ENCODE data around the gene STXBP4. TPM values are rescaled to one million over a fixed set of nuclear protein-coding genes. Genes with fewer than 3 reads are reported as not detected.

The STXBP4 gene
- total and polyA plus RNA-seq, 8 donors, result 0.68 to 65.3 (median 6.0) TPM

- WGBS, 5 donors, result 71 to 88% (median 83%) methylated on average over 3 of the region's 3 CpGs
- Histone ChIP-seq H3K4me3 (no peak overlapping the region), H3K4me1 (no peaks in the 10 kb centered on the region)
Observed at GRCh38 chr17:54927525-54927924, 41.0 kb upstream of the STXBP4 start.

GRCh38 chr17:54932711-54933110, 35.9 kb upstream of the STXBP4 start:
- Histone ChIP-seq H3K27ac (no peak overlapping the region), H3K36me3 (peaks cover 7 to 84% (median 83%) of the 10 kb centered on the region in 4 donors), H3K27me3 (no peaks in the 10 kb centered on the region), H3K4me1 (no peaks in the 10 kb centered on the region), H3K4me3 (no peak overlapping the region), H3K9me3 (no peaks in the 10 kb centered on the region)
- DNase-seq, result no peak
- 0 to 100% (median 98%) methylated on average over 1 of the region's 1 CpG for WGBS, 5 donors
- intact Hi-C loops (cut with DNase I; ENCODE audit: low total_unique reads), result no loop called here
- TF ChIP-seq POLR2AphosphoS5 (IDR thresholded peaks at IDR 0.05), result no peak
- no peak for TF ChIP-seq EP300 (IDR thresholded peaks at IDR 0.05)
- TF ChIP-seq POLR2A (IDR thresholded peaks at IDR 0.05), result no peak
- no peak for TF ChIP-seq CTCF (IDR thresholded peaks at IDR 0.05)

More at GRCh38 chr17:54927525-54927924, 41.0 kb upstream of the STXBP4 start:
- Histone ChIP-seq H3K36me3 (peaks cover 7 to 56% (median 49%) of the 10 kb centered on the region in 4 donors), H3K9me3 (no peaks in the 10 kb centered on the region), H3K27me3 (no peaks in the 10 kb centered on the region), H3K27ac (no peak overlapping the region)
- TF ChIP-seq EP300 (IDR thresholded peaks at IDR 0.05) (no peak), CTCF (IDR thresholded peaks at IDR 0.05) (no peak)
- no peak for DNase-seq
- intact Hi-C loops (cut with DNase I; ENCODE audit: low total_unique reads), result no loop called here

GRCh38 chr17:54933921-54934320, 34.6 kb upstream of the STXBP4 start:
- Histone ChIP-seq H3K27ac (no peak overlapping the region), H3K4me1 (no peaks in the 10 kb centered on the region), H3K36me3 (peaks cover 7 to 90% (median 88%) of the 10 kb centered on the region in 4 donors), H3K4me3 (no peak overlapping the region), H3K27me3 (no peaks in the 10 kb centered on the region), H3K9me3 (no peaks in the 10 kb centered on the region)
- 72 to 90% (median 89%) methylated on average over 3 of the region's 3 CpGs for whole genome bisulfite sequencing, 5 donors
- intact Hi-C loops (cut with DNase I; ENCODE audit: low total_unique reads), result no loop called here
- TF ChIP-seq POLR2A (IDR thresholded peaks at IDR 0.05) (no peak), CTCF (IDR thresholded peaks at IDR 0.05) (no peak), EP300 (IDR thresholded peaks at IDR 0.05) (no peak), POLR2AphosphoS5 (IDR thresholded peaks at IDR 0.05) (no peak)
- DNase-seq, result no peak

GRCh38 chr17:54935471-54935870, 33.1 kb upstream of the STXBP4 start:
- TF ChIP-seq EP300 (IDR thresholded peaks at IDR 0.05) (no peak), POLR2A (IDR thresholded peaks at IDR 0.05) (no peak), POLR2AphosphoS5 (IDR thresholded peaks at IDR 0.05) (no peak), CTCF (IDR thresholded peaks at IDR 0.05) (no peak)
- H3K36me3 ChIP-seq, result peaks cover 0 to 96% (median 90%) of the 10 kb centered on the region in 4 donors
- no peak for DNase-seq
- no peak overlapping the region for H3K4me3 ChIP-seq
- no peaks in the 10 kb centered on the region for H3K4me1 ChIP-seq
- 83 to 94% (median 85%) methylated on average over 5 of the region's 5 CpGs for WGBS, 5 donors
- H3K9me3 ChIP-seq, result no peaks in the 10 kb centered on the region
- intact Hi-C loops (cut with DNase I; ENCODE audit: low total_unique reads), result no loop called here
- H3K27ac ChIP-seq, result no peak overlapping the region
- no peaks in the 10 kb centered on the region for H3K27me3 ChIP-seq
